Ishikawa (cell line): ENCODE data around the gene CD3G.
A peak's percentile ranks its signal among the peaks of the same experiment; 100 is the strongest.

ENCODE experiments used
- CEBPB ChIP-seq: IDR thresholded peaks from 2 replicates; pipeline ENCODE4 v1.6.1; 2012
- CREB1 ChIP-seq: IDR thresholded peaks from 2 replicates; pipeline ENCODE4 v1.6.1; 2012; ENCODE audit warnings: low read depth
- EP300 ChIP-seq: IDR thresholded peaks from 2 replicates; pipeline ENCODE4 v1.6.1; 2012; ENCODE audit warnings: borderline replicate concordance
- MAX ChIP-seq: IDR thresholded peaks from 2 replicates; pipeline ENCODE4 v1.6.1; 2012
- RAD21 ChIP-seq: IDR thresholded peaks from 2 replicates; pipeline ENCODE4 v1.6.1; 2012; ENCODE audit warnings: low read depth
- TEAD4 ChIP-seq: IDR thresholded peaks from 2 replicates; pipeline ENCODE4 v1.6.1; 2012
- USF1 ChIP-seq: IDR thresholded peaks from 2 replicates; pipeline ENCODE4 v1.6.1; 2012

- TF ChIP-seq CREB1, result no peak
- no peak for TF ChIP-seq EP300
- TF ChIP-seq USF1, result no peak
- TF ChIP-seq CEBPB, result no peak
- TF ChIP-seq RAD21, result peak; percentile 48
- TF ChIP-seq MAX, result no peak
- TF ChIP-seq TEAD4, result no peak
Measured at GRCh38 chr11:118353084-118353710, 9.1 kb downstream of the CD3G start.
